SW 1271 (cell line): ENCODE results near the gene WNT9B.

ENCODE experiments used
- DNase-seq, 2 experiments: peaks; one replicate each; lab custom pipeline; 2025; lab: John Stamatoyannopoulos, UW

Gene WNT9B, protein sequence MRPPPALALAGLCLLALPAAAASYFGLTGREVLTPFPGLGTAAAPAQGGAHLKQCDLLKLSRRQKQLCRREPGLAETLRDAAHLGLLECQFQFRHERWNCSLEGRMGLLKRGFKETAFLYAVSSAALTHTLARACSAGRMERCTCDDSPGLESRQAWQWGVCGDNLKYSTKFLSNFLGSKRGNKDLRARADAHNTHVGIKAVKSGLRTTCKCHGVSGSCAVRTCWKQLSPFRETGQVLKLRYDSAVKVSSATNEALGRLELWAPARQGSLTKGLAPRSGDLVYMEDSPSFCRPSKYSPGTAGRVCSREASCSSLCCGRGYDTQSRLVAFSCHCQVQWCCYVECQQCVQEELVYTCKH

DNA sequence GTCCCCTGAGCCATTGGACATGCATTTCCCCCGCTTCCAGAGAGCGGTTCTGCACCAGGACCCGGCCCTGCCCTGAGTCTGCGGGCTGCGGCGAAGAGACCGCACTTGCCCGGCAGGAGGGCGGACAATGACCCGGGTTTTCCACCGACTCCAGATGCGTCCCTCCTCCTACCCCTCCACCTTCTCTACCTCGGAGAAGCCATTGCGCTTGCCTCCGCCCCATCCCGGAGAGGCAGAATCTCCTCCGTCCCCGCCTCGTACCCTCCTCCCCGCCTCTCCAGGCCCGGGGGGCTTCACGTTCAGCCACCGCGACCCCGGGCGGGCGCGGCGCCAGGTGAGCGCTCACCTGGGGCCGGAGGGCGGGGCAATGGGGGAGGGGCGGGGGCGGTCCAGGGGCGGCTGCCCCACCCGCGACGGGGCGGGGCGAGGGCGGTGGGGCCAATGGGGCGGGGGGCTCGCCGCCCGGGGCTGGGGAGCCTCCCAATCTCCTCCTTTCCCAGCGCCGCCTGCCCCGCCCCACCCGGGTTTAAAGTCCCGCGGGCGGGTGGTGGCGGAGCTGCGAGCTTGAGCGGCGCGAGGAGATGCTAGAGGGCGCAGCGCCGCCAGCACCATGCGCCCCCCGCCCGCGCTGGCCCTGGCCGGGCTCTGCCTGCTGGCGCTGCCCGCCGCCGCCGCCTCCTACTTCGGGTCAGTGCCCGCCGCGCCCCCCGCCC, at the start of gene WNT9B:
TSS of gene WNT9B (plus strand) at position 555 of the 713 bp plus-strand sequence. CDS start at position 611, 56 bp downstream.
- DNase-seq: no peak

DNA sequence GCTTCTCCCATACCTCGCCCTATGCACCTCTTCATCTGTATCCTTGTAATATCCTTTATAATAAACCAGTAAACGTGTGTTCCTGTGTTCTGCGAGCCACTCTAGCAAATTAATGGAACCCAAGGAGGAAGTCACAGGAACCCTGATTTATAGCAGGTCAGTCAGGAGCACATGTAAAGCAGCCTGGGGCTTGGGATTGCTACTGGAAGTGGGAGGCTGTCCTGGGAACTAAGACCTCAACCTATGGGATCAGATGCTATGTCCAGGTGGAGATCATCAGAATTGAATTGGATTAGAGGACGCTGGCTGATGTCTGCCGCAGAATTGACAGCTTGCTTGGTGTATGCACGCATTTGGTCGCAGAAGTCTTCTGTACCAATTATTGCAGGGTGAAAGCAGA, 48.6 kb upstream of the WNT9B start:
- DNase-seq: no peak

DNA sequence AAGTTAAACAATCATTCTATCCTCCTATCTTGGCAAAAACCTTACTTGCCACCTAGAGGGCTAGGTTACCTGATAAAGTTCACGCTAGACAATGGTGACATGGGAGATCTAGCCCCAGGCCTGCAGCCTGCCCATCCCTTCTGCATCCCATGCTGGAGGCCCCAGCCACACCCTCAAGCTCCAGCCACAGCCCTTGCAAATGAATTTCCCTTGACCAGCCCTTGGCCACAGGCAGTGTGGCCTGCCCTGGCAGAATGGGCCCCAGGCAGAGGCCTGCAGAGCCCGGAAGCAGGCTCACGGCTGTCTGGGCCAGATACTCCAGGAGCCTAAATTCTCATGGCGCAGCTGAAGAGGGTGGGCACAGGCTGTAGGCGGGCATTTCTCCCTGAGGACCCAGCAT, 47.8 kb upstream of the WNT9B start:
- DNase-seq: no peak

DNA sequence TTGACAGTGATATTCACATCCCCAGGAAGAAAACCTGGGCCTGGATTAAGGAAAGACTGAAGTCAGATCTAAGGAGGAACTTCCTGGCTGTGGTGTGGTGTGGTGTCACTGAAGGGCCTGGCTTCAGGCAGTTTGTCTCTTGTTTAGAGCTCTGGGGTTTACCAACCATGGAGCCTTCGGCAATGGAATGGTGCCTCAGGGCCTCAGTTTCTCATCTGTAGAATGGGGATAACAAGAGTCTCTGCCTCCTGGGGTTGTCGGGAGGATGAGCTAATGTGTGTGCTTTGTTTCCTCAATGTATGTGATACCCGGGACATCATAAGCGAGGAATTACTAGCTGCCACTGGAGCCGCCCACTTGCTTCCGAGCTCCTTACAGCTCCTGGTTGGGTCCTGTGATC, 45.6 kb upstream of the WNT9B start:
- no peak for DNase-seq

DNA sequence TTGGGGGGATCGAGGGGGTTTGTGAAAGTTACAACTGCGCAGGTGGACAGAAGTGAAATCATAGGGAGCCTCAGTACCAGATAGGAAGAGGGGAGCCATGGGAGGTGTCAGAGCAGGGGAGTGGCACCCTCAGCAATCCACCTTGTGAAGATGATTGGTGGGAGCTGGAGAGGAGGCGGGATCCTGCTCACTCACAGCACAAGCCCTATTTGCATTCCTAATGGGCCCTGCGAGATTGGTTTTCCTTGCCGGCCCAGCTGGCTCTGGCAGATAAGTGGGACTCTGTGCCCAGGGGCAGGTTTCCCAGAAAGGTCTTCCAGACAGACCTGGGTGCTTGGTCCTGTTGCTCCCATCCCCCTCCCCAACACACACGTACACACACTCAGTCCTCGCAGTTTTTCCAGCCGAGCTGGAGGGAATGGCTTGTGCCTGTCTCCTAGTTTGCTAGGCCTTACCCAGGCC, 42.2 kb upstream of the WNT9B start:
- no peak for DNase-seq

DNA sequence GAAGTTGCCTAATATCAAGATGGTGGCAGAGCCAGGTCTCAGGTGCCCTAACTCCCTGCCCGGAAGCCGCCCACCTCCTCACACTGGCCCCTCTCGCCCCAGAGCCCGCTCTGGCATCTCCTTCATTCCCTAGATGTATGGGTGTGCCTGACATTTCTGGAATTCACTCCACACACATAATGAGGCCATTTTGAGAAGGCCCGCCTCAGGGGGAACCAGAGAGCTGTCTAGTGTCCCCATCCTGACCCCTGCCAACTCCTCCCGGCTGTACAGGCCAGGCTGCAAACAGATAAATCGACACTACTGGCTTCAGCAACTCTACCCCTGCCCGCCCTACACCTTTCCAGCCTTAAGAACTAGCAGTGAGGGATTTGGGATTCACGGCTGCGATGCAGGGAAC, 40.5 kb upstream of the WNT9B start:
- DNase-seq: no peak

DNA sequence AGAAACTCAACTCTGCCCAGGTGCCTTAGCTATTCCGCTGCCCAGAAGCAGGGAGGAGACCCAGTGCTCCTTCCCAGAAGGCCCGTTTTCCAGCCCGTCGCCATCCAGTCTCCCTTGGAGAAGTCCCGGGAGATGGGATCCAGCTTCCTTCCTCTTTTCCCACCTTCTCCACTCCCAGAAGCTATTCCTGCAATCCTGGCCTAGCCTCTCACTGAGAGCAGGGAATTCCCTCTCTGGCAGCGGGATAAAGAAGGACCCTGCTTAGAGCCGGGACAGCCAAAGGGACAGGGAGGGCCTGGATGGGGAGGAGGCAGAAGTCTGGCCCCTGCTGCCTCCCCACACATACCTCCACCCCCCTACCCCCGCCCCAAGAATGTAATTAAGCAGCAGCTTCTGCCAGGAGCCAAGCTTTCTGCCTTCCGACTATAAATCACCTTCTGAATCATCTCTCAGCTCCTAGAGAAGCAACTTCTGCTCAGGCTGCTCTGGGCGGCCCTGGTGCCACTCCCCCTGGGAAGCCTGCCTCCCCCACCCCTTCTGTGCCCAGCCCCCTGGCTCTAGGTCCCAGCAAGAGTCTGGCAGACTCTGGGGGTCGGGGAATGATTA, 39.3 kb upstream of the WNT9B start:
- DNase-seq: no peak

DNA sequence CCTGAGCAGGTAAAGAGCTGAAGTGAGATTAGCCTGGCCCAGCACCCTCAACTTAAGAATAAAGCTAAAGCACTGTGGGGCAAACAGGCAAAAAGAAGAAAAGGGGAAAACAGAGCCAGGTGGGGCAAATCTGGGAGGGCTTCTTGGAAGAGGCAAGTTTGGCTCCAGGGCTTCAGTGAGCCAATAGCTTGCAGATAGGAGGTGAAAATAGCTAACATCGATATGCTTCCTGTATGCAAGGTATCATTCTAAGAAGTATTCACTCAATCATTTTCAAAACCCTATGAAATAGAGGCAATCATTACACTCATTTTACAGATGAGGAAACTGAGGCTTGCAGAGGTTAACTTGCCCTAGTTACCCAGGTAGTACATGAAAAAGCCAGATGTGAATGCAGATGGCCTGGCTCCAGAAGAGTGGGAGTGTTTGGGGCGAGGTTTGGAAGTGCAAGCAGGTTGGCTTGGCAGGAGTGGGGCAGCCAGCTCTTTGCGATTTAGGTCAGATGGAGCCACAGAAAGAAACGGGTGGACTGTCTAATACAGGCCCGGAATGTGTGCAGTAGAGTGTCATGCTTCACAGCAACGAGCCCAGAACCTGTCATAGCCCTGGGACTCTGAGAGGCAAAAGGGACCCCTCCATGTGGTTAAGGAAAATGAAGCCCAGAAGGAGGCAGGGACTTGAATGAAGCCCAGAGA, 38.6 kb upstream of the WNT9B start:
- DNase-seq: no peak

DNA sequence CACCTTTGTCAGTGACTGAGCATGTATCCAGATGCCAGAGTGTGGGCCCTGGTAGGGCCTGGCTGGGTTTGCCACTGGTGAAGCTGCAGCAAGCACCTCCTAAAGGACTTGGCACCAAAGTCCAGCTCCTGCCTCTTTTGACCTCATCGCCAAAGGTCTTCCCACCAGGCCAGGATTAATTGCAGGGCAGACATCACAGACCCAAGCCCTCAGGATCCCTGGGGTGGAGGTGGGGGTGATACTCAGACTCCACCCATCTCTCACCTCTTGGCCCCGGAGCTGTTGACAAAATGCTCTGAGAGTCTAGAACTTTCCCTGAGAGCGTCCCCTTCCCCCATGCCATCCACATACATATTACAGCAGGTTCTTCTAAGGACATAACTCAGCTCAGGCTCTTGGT, 37.5 kb upstream of the WNT9B start:
- DNase-seq: no peak

DNA sequence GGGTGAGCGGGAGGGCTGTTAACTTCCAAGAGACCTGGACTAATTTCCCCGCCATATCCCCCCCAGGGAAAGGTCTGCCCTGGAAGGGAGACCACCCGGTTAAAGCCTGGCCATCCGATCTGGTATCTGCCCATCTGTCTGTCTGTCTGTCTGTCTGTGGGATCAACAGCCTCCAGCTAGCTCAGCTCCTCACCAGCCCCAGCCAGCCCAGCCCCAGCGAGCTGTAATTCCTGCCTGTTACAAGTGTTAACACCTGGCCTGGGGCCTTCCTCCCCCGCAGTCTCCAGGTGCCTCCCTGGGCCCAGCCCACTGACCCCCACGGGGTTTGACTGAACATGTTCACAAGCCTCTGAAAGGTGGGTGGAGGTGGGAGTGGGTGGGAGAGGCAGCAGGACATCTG, 36.9 kb upstream of the WNT9B start:
- no peak for DNase-seq

DNA sequence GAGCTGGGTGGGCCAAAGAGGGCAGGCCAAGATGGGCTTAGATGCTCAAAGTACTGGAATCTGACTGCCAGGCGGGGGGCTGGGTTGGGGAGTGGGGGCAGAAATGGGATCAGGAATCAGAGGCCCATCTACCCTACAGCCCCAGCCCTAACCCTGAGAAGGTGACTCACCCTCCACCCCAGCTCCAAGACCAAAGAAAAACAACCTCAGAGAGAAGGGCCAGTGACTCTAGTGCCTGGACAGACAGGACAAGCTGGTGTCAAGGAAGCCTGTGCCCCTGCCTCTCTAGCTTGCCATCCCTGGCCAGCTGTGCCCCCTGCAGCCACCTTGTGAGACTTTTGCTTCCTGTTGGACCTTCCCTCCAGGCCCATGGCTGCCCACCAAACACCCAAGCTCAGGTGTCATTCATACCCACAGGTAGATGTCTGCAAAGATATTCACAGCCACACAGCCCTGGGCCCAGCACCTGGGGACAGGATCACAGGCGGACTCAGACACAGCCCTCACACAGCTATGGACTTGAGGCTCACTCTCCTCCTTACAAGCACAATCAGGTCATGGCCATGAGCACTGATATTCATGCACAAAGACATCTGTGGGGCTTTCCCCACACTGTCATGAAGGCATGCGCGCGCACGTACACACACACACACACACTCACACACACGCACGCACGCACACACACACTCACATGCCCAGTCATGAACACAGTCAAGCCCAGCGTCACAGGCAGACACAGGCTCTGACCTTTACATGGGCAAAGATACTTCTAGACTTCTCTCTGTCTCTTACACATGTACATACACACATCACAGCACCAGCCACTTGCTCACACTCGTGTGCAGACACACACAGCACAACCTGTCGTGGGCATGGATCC, 35.7 kb upstream of the WNT9B start:
- no peak for DNase-seq

DNA sequence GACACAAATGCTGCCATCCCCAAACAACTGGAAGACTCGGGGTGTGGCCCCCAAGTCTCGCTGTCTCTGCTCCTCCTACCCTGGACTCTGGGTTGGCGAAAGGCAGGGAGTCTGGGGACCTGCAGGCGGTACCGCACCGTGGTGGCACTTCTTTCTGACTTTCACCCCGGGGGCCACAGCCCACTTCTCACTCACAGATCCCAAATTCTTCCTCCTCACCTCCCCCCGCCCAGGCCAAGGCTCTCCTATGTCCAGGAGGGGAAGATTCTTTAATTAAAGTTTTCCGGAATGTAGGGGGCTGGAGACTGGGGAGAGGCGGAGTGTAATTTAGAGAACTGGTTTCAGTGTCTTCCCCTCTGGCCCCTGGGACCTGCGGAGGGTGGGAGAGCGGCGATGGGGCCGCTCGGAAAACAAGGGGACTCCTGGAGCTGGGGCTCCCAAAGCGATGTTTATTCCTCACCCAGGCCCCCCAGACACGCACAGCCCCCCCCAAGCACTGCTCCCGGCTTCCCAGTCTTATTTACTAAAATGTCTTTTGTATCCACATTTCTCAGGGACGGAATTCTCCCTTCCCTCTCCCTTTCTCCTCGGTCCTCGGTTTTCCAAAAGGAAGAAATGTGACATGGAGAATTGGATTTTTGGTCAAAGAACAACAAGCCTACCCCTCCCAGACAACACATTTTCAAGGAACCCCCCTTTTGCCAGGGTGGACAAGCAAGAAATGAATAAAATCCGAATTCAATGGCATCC, 34.1 kb upstream of the WNT9B start:
- DNase-seq: no peak

DNA sequence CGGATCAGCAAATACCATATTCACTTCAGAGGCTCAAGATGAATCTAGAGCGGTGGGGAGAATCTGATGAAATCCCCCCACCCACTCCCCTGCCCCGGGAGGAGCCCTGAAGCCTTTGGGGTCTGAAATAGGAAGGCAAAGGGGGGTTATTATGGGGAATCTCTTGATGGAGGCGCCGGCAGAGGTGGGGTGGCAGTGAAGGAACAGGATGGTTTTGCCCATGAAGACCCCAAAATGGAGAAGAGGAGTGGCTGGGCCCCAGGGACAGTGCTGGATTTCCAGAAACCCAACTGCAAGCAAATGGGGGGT, 33.5 kb upstream of the WNT9B start:
- DNase-seq: no peak

DNA sequence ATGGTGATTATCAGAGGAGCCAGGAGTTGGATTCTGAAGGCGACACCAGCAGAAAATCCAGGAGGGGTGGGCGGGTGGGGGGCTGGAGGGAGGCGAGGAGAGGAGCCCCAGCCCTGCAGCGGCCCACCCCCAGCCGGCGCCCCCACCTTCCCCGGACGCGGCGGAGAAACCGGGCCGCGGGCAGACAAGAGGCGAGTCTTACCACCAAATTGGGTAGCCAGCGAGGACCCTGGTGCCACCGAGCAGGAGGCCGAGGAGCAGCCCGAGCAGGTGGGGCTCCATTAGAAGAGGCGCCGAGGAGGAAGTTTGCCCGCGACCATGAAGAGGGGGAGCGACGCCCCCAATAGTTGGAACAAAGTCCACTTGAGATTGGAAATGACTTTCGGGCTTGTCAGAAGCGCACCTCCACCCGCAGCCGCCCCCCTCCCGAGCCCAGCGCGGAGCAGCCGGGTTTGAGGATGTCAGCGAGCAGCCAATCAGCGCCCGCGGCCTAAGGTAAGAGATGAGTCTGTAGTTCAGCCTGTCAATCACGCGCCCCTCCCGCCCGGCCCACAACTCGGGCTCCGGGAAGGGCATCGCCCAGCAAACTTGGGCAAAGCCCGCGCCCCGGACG, 33.0 kb upstream of the WNT9B start, which contains the start of gene WNT3:
TSS of gene WNT3 (minus strand) at position 377 of the 613 bp plus-strand sequence. CDS start at position 282, 95 bp downstream.
- no peak for DNase-seq

DNA sequence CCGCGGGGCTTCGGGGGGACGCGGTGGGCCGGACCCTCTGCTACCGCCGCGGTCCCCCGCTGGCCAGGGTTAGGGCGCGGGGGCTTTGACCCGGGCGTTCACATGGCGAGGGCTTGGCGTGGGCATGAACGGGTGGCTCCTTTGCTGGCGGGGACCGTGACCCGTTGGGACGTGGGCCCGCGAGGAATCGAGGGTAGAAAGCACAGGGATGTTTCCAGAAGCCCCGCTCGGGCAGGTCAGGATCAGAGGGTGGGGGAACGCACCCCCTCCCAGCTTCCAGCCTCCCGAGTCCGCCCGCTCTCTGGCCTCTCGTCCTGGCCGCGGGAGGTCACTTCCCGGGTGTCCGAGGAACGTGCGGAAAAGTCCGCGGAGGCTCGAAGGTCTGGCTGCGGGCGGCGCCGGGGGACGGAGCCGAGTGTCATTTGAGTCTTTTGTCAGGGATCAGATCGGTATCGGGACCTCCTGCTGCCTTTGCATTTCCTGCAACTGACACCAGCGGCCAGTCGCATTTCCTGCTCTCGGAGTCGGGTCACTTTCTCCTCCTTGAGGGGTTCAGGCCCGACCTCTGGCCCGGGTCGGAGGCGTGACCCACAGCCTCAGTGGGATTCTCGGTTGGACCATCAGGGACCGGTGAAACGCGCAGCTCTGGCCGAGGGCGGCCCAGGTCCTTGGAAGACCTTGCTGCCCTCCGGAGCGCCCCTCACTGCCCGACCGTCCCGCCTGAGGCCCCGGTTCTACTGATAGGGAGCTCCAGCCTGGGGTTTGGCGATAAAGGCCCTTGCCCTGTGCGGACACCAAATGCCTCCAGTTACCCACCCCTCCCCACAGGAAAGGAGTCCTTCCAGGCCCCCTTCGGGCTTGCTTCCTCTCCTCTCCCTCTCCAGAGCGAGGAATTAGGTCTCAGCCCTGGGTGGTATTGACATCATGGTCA, 32.2 kb upstream of the WNT9B start:
- no peak for DNase-seq

DNA sequence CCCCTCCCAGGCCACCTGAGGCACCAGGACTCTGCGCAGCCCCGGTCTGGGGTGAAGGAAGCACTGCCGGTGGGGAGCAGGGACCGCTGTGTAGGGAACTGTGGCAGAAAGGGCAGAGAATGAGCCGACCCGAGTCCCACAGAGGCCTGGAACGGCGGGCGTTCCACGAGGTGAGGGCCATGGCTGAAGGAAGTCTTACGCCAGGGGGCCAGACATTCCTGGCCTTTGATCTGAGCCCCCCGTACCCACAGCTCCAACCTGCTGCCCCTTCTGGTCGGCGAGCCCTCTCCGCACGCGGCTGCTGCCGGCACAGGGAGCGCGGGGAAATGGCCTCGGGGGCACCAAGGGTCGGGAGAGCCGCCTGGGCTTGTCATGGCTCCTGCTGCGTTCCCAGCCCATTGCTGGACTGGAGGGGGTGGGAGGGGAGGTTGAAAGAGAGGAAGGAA, 31.5 kb upstream of the WNT9B start:
- no peak for DNase-seq

DNA sequence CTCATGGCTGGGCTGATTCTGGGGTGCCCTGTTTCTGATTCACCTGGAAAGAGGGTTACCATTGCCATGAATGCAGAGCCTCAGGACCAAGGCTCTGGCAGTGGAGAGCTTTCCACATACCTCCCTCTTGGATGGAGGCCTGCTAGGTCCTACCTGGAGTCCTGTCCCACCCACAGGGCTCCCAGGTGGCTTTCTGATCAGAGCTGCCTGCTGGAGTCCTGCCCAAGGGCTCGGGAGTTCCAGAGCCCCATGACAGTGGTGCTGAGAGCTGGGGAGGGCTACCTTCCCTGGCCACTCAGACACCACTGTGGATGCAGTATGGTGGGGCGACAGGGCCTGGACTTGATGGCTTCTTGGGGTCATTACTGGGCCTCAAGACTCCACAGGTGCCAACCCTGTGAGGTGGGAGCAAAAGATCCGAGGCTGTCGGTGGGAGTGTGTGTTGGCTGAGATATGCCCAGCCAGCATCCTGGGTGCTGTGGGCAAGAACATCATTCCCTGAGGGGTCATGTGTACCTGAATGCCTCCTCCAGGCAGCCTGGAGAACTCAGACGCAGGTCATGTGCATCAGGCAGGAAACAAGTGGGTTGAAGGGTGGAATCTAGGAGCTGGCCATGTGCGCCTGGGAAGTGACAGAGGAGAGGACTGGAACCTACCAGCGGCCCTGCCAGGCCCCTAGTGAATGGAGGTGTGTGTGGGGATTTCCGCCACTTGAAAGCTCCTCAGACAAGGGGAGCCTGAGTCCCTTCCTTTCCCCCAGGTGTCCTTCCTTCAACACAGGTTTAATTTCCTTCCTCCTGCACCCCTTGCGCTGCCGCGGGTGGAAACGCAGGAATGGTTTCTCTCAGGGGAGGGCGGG, 30.6 kb upstream of the WNT9B start:
- DNase-seq: no peak
